Measurements from ENCODE around the gene ADAMTSL3. TPM values are rescaled to one million over a fixed set of nuclear protein-coding genes. Genes with fewer than 3 reads are reported as not detected.

ADAMTSL3 gene
- total and polyA plus RNA-seq, 2 of the 8 experiments (the other 6 are each of a cell fraction or from before 2014, with no cell fraction given) = 0.35 to 1.4 TPM

DNA sequence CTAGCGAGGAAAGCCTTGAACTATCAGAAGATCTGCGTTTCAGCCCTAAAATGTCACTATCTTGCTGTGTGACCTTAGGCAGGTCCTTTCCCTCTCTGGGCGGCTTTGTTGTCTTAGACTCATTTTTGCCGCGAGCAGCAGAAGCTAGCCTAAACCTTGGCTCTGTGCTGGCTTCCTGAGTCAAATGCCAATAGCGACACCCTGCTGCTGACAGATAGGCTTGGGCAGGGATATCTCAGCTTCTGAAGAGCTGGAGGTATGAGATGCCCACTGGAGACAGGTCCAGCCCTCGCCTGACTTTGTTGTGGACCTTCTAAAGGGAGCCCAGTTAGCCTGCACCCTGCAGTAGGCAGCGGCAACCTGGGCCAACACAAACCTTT is 1.3 kb downstream of the ADAMTSL3 start:
- CTCF ChIA-PET (ENCODE audit: partially characterized antibody) = interaction anchor here (0.7 to 2.3 kb wide), 10 partner anchors 27 to 380 kb away, joined by 3 to 12 read pairs (median 4); no protein-coding TSS in a partner anchor
- Histone ChIP-seq H4K8ac (ENCODE audit: extremely low read depth, insufficient read depth, low read length) (no peak overlapping the region), H4K20me1 (replicated peaks in 1 of 2; ENCODE audit: control insufficient read depth in 1 of 2, insufficient read depth in 2 of 2, low read length in 2 of 2) (no peaks in the 10 kb centered on the region), H3K27ac (ENCODE audit: low read depth, low read length) (no peak overlapping the region), H2BK120ac (replicated peaks; ENCODE audit: low read depth, low read length) (no peak overlapping the region), H2BK15ac (ENCODE audit: low read length) (no peak overlapping the region), H3K18ac (ENCODE audit: extremely low read depth, low read length) (no peak overlapping the region), H2AFZ (ENCODE audit: low read length) (no peak overlapping the region), H3K79me2 (ENCODE audit: control insufficient read depth in 1 of 2, insufficient read depth in 2 of 2, low read length in 2 of 2) (no peaks in the 10 kb centered on the region), H3K4me3 (ENCODE audit: extremely low read depth in 1 of 4, insufficient read depth in 2 of 4, low read depth in 3 of 4, low read length in 4 of 4) (peak overlapping the region in 1 of 4 experiments; percentile 80; a peak in 2 of 8 replicates), H3K79me1 (ENCODE audit: low read depth, low read length) (no peaks in the 10 kb centered on the region), H3K23ac (ENCODE audit: insufficient read length) (no peak overlapping the region), H4K91ac (replicated peaks; ENCODE audit: insufficient read length, low read length) (no peak overlapping the region), H3K23me2 (ENCODE audit: low read depth, low read length) (peaks cover 8% of the 10 kb centered on the region; the same call in 1 of the 2 replicates), H3K56ac (replicated peaks; ENCODE audit: insufficient read length, low read depth, low read length) (no peak overlapping the region), H3K36me3 (ENCODE audit: control insufficient read depth in 2 of 4, insufficient read depth in 4 of 4, low read length in 3 of 4) (no peaks in the 10 kb centered on the region), H2AK5ac (ENCODE audit: low read depth, low read length) (no peak overlapping the region), H3K4me2 (ENCODE audit: insufficient read depth in 1 of 2, low read depth in 2 of 2, low read length in 2 of 2) (peak overlapping the region; percentile 82 to 88; a peak in 3 of 4 replicates), H3K9me3 (ENCODE audit: insufficient read depth in 2 of 2, low read depth in 1 of 2, low read length in 1 of 2) (no peaks in the 10 kb centered on the region), H3K9ac (replicated peaks in 1 of 4; ENCODE audit: extremely low read depth in 1 of 4, low read depth in 3 of 4, low read length in 3 of 4) (no peak overlapping the region), H2BK20ac (ENCODE audit: low read length) (no peak overlapping the region), H3K4ac (replicated peaks; ENCODE audit: insufficient read length, low read depth, low read length) (no peak overlapping the region), H3K27me3 (replicated peaks in 1 of 4; ENCODE audit: control insufficient read depth in 3 of 4, extremely low read depth in 1 of 4, insufficient read depth in 3 of 4, low read length in 3 of 4) (peaks cover 12 to 41% (median 35%) of the 10 kb centered on the region in 4 experiments), H3K4me1 (replicated peaks in 1 of 4; ENCODE audit: control insufficient read depth in 3 of 4, insufficient read depth in 4 of 4, low read length in 3 of 4) (peaks cover 0 to 5% (median 2%) of the 10 kb centered on the region in 4 experiments; a peak in 5 of 7 replicates), H2BK12ac (ENCODE audit: low read depth, low read length) (no peak overlapping the region), H2BK5ac (ENCODE audit: low read depth, low read length) (no peak overlapping the region), H4K5ac (ENCODE audit: insufficient read length, low read depth, low read length) (no peak overlapping the region), H3K14ac (ENCODE audit: insufficient read length) (no peak overlapping the region)
- no peak for FAIRE-seq
- TF ChIP-seq SUZ12 (IDR thresholded peaks at IDR 0.05; ENCODE audit: low read length) (no peak), KDM1A (IDR thresholded peaks at IDR 0.05; ENCODE audit: borderline replicate concordance, low read length) (peak; percentile 82; the same call in 1 of the 2 replicates)
- POLR2A ChIA-PET (ENCODE audit: partially characterized antibody) = interaction anchor here (1.3 kb wide), 1 partner anchor 10 kb away, joined by 3 read pairs; no protein-coding TSS in a partner anchor
- 89% methylated on average over 8 of the region's 8 CpGs; no CpG with 5 or more reads in 1 of the 2 experiments for WGBS, 2 experiments (ENCODE audit: extremely low coverage in 1 of 2, insufficient coverage in 1 of 2, insufficient read length in 1 of 2, insufficient replicate concordance in 2 of 2, low coverage in 1 of 2, low lambda C conversion rate in 2 of 2, missing lambda C conversion rate in 1 of 2)
- no peak for DNase-seq (ENCODE audit: low read depth in 1 of 2, low spot score in 2 of 2)
